Kidney epithelial cell (primary cell): ENCODE results near the gene CRELD2. TPM values are rescaled to one million over a fixed set of nuclear protein-coding genes. Genes with fewer than 3 reads are reported as not detected.

Source experiments
- DNase-seq: peaks from one replicate; pipeline ENCODE4 v3.0.0-alpha.2; 2010; ENCODE audit warnings: low read depth
- H3K27me3 ChIP-seq: 2 replicates; pipeline ENCODE4 v1.6.0; 2011; ENCODE audit warnings: low read length; ENCODE audit not compliant: control insufficient read depth, insufficient read depth
- H3K36me3 ChIP-seq: 2 replicates; pipeline ENCODE4 v1.5.1; 2011; ENCODE audit warnings: low read length; ENCODE audit not compliant: control insufficient read depth, insufficient read depth
- H3K4me3 ChIP-seq: 2 replicates; pipeline ENCODE4 v1.5.1; 2011; ENCODE audit warnings: low read depth, mild to moderate bottlenecking, control low read depth, low read length
- total RNA-seq: library from RNA; depleted of rRNA; stranded (reverse); fragments of >200 nt; gene quantifications from 2 replicates; pipeline ENCODE4 v1.2.3, GENCODE V29; 2015
- TF ChIP-seq, protein P1 (sequence below): IDR thresholded peaks from 2 replicates; pipeline ENCODE4 v1.5.1; 2011; ENCODE audit warnings: mild to moderate bottlenecking, moderate library complexity, low read length, control low read depth, inconsistent platforms; ENCODE audit not compliant: insufficient read depth, poor library complexity, severe bottlenecking

The CRELD2 gene
- total RNA-seq, 1 donor from 2014 or later, result 68.2 TPM

DNA sequence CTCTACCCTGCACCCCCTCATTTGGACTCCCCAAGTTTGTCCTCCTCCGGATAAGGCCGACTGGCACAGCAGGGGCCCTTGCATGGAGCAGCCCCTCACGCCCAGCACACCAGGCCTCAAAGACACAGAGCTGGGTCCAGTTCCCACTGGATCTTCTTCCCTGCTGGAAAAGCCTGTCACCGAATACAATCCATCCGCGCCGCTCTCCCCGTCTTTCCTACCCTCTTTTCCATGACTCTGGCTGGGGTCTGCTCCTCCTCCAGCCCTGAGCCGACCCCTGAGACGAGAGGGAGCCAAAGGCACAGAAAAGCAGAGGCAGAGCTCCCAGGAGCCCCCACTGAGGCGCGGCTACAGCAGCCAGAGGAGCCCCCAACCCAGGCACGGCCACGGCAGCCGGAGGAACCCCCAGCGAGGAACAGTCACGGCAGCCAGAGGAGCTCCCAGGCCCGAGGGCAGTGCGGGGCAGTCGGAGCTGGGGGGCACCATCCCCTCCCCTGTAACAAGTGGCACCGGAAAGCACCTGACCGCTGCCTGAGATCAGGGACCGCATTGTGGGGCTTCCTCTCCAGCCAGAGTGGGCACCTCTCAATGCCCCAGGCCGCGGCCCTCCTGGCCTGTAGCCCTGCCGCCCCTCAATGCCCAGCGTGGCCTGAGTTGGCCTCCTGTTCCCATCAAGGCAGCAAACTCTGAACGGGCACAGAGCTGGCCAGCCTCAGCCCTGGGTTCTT, 12.2 kb upstream of the CRELD2 start:
- no peaks in the 10 kb centered on the region for H3K36me3 ChIP-seq

DNA sequence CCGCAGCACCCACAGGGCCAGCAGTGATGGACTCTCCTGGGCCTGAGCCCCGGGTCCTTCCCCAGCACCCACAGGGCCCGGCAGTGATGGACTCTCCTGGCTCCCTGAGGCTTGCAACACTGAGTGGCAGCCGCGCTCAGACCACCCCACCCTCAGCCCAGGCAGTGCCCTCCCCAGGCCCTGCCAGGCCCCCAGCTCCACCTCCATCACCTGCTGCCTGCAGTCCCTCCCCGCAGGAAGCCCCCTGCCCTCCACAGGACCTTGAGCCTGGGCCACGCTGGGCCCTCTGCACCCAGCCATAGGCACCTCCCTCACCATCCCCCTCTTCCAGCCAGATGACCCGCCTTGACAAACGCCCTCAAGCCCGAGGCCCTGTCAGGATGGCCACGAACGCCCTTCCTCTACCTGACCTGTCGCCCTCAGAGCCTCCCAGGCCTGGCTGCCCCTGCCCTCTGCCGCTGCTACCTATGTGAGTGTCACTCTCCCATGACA, 11.6 kb upstream of the CRELD2 start:
- Histone ChIP-seq H3K36me3 (no peaks in the 10 kb centered on the region), H3K27me3 (no peaks in the 10 kb centered on the region), H3K4me3 (no peak overlapping the region)
- TF ChIP-seq, protein P1, sequence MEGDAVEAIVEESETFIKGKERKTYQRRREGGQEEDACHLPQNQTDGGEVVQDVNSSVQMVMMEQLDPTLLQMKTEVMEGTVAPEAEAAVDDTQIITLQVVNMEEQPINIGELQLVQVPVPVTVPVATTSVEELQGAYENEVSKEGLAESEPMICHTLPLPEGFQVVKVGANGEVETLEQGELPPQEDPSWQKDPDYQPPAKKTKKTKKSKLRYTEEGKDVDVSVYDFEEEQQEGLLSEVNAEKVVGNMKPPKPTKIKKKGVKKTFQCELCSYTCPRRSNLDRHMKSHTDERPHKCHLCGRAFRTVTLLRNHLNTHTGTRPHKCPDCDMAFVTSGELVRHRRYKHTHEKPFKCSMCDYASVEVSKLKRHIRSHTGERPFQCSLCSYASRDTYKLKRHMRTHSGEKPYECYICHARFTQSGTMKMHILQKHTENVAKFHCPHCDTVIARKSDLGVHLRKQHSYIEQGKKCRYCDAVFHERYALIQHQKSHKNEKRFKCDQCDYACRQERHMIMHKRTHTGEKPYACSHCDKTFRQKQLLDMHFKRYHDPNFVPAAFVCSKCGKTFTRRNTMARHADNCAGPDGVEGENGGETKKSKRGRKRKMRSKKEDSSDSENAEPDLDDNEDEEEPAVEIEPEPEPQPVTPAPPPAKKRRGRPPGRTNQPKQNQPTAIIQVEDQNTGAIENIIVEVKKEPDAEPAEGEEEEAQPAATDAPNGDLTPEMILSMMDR, result no peak
- no peak for DNase-seq

More for the DNA sequence above, 12.2 kb upstream of the CRELD2 start:
- DNase-seq, result no peak
- TF ChIP-seq, protein P1, result no peak
- H3K4me3 ChIP-seq, result no peak overlapping the region
- H3K27me3 ChIP-seq, result no peaks in the 10 kb centered on the region

DNA sequence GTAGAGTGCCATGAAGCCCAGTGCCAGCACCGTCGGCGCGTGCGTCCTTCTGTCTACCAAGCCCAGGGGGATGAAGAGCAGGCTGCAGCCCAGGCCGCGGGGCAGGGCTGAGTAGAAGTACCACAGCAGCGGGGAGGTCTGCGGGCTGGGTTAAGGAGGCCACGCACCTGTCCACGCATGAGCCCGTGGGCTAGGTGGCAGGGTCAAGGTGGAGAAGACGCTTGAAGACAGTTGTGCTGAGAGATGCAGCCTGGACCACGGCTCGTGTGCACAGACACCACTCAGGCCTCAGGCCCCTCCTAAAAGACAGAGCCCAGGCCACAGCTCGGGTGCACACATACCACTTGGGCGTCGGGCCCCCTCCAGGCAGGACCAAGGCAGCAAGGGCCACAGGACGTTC, 10.6 kb upstream of the CRELD2 start:
- no peaks in the 10 kb centered on the region for H3K27me3 ChIP-seq
- TF ChIP-seq, protein P1, result no peak
- no peak overlapping the region for H3K4me3 ChIP-seq
- H3K36me3 ChIP-seq, result no peaks in the 10 kb centered on the region
- DNase-seq, result no peak

DNA sequence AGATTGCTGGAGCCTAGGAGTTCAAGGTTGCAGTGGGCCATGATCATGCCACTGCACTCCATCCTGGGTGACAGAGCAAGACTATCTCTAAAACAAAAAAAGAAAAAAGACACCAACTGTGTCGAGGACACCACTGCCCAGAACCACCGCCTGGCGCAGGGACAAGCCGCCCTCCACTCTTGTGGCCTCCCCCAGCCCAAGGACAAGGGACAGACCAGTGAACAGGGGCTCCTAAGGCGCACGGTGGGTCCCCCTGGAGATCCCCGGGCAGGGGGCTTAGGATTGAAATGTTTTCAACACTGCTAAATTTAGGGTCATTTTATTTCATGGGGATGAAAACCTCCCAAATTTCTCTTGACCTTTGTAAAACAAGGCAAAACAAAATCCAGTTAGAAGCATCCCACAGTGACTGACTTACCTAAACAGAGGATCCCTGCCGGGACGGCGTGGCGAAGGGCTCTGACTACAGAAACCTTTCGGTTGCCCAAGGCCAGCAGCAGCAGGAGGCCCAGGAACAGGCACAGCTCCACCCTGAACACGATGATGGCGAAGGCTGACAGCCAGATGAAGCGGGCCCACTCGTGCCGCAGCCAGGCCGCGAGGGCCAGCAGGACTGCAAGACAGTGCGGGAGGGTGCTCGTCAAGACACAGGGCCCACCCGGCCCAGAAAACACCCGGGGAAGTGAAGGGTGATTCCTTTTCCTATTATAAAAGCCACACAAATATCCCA, 8.8 kb upstream of the CRELD2 start:
- H3K4me3 ChIP-seq, result no peak overlapping the region
- H3K36me3 ChIP-seq, result peaks cover 1% of the 10 kb centered on the region
- H3K27me3 ChIP-seq, result no peaks in the 10 kb centered on the region
- DNase-seq, result no peak
- TF ChIP-seq, protein P1, result no peak

DNA sequence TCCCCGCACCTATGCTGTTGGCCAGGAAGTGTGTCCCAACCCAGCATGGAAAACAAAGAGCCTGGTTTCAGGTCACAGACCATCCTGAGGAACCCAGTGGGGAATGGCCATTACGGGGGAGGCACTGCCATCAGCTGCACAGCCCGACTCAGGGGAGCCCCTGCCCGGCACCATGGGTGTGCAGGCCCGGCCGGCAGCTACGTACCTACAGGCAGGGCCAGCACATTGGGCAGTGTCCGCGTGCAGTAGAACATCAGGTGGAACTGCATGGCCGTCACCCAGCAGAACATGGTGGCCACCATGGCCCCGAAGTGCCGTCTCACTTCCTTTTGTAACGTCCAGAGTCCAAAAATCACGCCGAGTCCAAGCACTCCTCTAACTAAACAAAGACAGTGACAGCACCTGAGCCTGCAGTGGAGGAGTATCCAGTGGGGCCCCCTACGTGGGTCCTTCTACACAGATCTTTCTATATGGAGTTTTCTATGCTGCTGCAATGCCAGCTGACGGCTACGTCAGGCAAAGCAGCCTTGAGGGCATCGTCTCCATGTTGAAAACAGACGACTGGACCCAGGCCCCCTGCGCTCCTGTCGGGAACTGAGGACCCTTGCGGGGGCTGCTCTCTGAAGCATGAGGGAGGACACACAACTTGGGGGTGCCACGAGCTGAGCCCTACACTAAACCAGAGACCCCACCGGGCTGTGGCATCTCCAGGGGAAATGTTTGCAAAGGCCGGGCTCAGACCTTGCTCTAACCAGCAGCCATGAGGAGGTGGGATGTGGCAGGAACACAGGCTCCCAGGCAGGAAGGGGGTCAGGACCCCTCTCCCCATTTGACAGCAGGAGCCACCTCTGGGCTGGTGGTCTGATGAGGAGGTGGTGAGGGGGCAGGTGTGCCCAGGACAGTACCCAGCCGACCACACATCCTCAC, 7.9 kb upstream of the CRELD2 start:
- TF ChIP-seq, protein P1, result no peak
- no peak overlapping the region for H3K4me3 ChIP-seq
- no peak for DNase-seq
- H3K27me3 ChIP-seq, result no peaks in the 10 kb centered on the region
- H3K36me3 ChIP-seq, result peaks cover 1% of the 10 kb centered on the region
